GM12864 (cell line): ENCODE results near the gene SDS.

Source experiments
- DNase-seq: peaks from one replicate; pipeline ENCODE4 v3.0.0-alpha.2; 2011; ENCODE audit warnings: low read depth
- H3K4me3 ChIP-seq: 2 replicates; pipeline ENCODE4 v1.5.1; 2011; ENCODE audit warnings: mild to moderate bottlenecking, low read depth, low read length, control low read depth
- CTCF ChIP-seq: IDR thresholded peaks from 2 replicates; pipeline ENCODE4 v1.5.1; 2011; ENCODE audit warnings: low read depth, mild to moderate bottlenecking, moderate library complexity, low read length, control low read depth, inconsistent platforms; ENCODE audit errors: missing control alignments

The SDS gene

DNA sequence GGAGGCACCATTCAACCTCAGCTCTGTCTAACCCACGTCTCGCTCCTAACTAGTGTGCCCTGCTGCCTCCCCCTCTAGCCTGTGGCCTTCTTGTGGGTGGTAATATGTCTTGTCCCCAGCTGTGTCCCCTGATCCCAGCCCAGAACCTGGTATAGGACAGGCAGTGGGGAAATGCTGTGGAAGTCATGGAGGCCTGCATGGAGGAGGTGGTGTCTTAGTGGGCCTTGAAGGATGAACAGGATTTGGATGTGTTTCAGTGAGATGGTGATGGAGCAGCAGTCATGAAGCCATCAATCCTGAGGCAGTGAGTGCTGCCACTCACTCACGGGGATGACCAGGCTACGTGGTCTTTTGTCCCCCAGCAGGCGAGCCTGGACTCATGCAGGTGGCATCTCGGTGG is 31.9 kb downstream of the SDS start:
- no peak for DNase-seq
- H3K4me3 ChIP-seq: no peak overlapping the region
- TF ChIP-seq CTCF: no peak

DNA sequence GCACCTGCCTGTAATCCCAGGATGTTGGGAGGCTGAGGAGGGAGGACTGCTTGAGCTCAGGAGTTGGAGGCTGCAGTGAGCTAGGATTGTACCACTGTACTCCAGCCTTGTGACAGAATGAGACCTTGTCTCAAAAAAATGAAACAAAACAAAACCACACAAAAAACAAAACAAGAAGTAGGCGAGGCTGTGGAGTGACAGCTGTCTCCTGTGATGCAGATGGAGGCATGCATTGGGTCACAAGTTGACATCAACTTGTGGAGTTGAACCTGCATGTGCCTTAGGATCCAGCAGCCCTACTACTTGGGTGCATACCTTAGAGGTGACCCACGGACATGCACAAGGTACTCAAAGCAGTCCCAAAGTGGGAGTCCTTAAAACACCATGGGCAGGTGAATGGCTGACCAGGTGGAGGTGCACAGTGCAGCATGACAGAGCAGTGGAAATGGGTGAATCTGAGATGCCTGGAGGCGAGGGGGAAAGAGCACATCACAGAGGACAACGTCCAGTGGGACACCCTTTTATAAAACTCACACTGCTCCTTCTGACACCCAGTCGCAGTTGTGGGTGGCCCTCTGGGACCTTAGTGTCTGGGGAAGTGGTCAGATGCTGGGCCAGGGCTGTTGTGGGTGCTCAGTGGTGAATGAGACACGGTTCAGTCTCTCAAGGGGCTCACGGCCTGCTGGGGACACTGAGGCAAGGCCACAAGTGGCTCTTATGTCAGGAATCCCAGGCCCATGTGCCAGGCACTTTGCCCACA is 32.6 kb downstream of the SDS start:
- TF ChIP-seq CTCF: no peak
- no peak for DNase-seq
- no peak overlapping the region for H3K4me3 ChIP-seq

DNA sequence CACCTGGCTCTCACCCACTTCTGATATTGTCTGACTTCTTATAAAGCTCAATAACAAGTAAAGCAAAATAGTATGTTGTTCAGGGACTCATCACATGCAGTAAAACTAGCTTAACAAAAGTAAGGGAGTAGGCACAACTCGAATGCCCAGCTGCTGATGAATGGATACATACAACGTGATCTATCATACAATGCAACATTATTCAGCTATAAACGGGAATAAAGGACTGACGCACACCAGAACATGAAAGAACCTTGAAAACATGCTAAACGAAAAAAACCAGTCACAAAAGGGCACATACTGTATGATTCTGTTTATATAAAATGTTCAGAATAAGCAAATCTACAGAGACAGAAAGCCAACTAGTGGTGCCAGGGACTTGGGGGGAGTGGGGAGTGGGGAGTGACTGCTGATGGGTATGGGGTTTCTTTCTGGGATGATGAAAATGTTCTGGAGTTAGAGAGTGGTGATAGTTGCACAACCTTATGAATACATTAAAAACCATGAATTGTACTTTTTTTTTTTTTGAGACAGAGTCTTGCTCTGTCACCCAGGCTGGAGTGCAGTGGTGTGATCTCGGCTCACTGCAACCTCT is 34.2 kb downstream of the SDS start:
- H3K4me3 ChIP-seq: no peak overlapping the region
- no peak for TF ChIP-seq CTCF
- no peak for DNase-seq

DNA sequence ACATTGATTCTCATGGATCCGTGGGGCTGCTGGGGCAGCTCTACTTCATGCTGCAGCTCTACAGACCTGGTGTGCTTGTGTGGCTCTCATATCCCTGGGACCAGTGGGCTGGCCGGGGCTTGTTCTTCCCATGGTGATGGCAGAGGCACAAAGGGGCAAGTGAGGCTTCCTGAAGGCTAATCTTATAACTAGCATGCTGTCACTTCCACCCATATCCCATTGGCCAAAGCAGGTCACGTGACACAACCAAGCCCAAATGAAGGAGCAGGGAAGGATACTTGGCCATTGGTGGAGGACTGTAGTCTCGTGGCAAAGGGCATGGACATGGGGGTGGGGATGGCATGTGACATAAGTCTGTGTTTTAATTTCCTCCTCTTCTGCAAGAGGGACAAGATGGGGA is 35.4 kb downstream of the SDS start:
- no peak overlapping the region for H3K4me3 ChIP-seq
- no peak for DNase-seq
- TF ChIP-seq CTCF: no peak

GRCh38 chr12:113366827-113367226 is 36.9 kb downstream of the SDS start:
- no peak overlapping the region for H3K4me3 ChIP-seq
- DNase-seq: no peak
- no peak for TF ChIP-seq CTCF

- DNase-seq: no peak
- no peak for TF ChIP-seq CTCF
- H3K4me3 ChIP-seq: no peak overlapping the region
These were observed 37.9 kb downstream of the SDS start for GRCh38 chr12:113365639-113366395.
